Measurements from ENCODE around the gene PEAK1. TPM values are rescaled to one million over a fixed set of nuclear protein-coding genes. Genes with fewer than 3 reads are reported as not detected.

Gene PEAK1
- total RNA-seq, 4 donors from 2014 or later, result 14.5 to 31.1 (median 25.9) TPM

DNA sequence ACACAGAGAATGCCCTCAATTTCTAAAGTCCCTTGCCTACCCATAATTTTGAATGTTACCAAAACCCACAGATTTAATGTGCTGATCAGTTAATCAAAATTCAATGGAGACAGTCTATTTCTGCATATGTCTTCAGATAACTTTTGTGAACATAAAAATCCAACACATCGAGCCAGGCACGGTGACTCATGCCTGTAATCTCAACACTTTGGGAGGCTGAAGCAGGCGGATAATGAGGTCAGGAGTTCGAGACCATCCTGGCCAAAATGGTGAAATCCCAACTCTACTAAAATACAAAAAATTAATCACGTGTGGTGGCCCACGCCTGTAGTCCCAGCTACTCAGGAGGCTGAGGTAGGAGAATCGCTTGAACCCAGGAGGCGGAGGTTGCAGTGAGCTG, 49.3 kb downstream of the PEAK1 start:
- no peak for DNase-seq (ENCODE audit: low spot score in 2 of 2)
- Histone ChIP-seq H3K27me3 (no peaks in the 10 kb centered on the region), H3K4me3 (no peak overlapping the region), H3K9me3 (no peaks in the 10 kb centered on the region), H3K36me3 (no peaks in the 10 kb centered on the region), H3K4me1 (no peaks in the 10 kb centered on the region), H3K27ac (no peak overlapping the region)
- 89% methylated on average over 8 of the region's 8 CpGs for WGBS
- no peak for TF ChIP-seq EP300 (IDR thresholded peaks at IDR 0.05)
- no peak for TF ChIP-seq POLR2AphosphoS5 (IDR thresholded peaks at IDR 0.05)
- TF ChIP-seq, protein P1, sequence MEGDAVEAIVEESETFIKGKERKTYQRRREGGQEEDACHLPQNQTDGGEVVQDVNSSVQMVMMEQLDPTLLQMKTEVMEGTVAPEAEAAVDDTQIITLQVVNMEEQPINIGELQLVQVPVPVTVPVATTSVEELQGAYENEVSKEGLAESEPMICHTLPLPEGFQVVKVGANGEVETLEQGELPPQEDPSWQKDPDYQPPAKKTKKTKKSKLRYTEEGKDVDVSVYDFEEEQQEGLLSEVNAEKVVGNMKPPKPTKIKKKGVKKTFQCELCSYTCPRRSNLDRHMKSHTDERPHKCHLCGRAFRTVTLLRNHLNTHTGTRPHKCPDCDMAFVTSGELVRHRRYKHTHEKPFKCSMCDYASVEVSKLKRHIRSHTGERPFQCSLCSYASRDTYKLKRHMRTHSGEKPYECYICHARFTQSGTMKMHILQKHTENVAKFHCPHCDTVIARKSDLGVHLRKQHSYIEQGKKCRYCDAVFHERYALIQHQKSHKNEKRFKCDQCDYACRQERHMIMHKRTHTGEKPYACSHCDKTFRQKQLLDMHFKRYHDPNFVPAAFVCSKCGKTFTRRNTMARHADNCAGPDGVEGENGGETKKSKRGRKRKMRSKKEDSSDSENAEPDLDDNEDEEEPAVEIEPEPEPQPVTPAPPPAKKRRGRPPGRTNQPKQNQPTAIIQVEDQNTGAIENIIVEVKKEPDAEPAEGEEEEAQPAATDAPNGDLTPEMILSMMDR (IDR thresholded peaks at IDR 0.05), result no peak
- no peak for TF ChIP-seq POLR2A (IDR thresholded peaks at IDR 0.05)

- H3K4me3 ChIP-seq, result no peak overlapping the region
- H3K27ac ChIP-seq, result no peak overlapping the region
- no peak for DNase-seq (ENCODE audit: low spot score in 2 of 2)
- H3K36me3 ChIP-seq, result no peaks in the 10 kb centered on the region
- H3K4me1 ChIP-seq, result no peaks in the 10 kb centered on the region
- H3K9me3 ChIP-seq, result no peaks in the 10 kb centered on the region
- no peak for TF ChIP-seq EP300 (IDR thresholded peaks at IDR 0.05)
- no peak for TF ChIP-seq POLR2AphosphoS5 (IDR thresholded peaks at IDR 0.05)
- TF ChIP-seq POLR2A (IDR thresholded peaks at IDR 0.05), result no peak
- TF ChIP-seq, protein P1 (IDR thresholded peaks at IDR 0.05), result no peak
- 70% methylated on average over 4 of the region's 4 CpGs for WGBS
- H3K27me3 ChIP-seq, result no peaks in the 10 kb centered on the region
These were observed 50.7 kb downstream of the PEAK1 start for GRCh38 chr15:77369168-77369567.

- no peaks in the 10 kb centered on the region for H3K9me3 ChIP-seq
- H3K27me3 ChIP-seq, result no peaks in the 10 kb centered on the region
- H3K27ac ChIP-seq, result no peak overlapping the region
- no peak overlapping the region for H3K4me3 ChIP-seq
- no peak for DNase-seq (ENCODE audit: low spot score in 2 of 2)
- peaks cover 6% of the 10 kb centered on the region for H3K36me3 ChIP-seq
- TF ChIP-seq POLR2A (IDR thresholded peaks at IDR 0.05) (no peak), POLR2AphosphoS5 (IDR thresholded peaks at IDR 0.05) (no peak), EP300 (IDR thresholded peaks at IDR 0.05) (no peak)
- TF ChIP-seq, protein P1 (IDR thresholded peaks at IDR 0.05), result no peak
- H3K4me1 ChIP-seq, result no peaks in the 10 kb centered on the region
- WGBS, result 87% methylated on average over 2 of the region's 2 CpGs
These were observed 52.3 kb downstream of the PEAK1 start for GRCh38 chr15:77367631-77368030.

GRCh38 chr15:77361456-77361855, 58.4 kb downstream of the PEAK1 start:
- no peak overlapping the region for H3K4me3 ChIP-seq
- no peaks in the 10 kb centered on the region for H3K27me3 ChIP-seq
- WGBS, result 92% methylated on average over 1 of the region's 1 CpG
- TF ChIP-seq POLR2A (IDR thresholded peaks at IDR 0.05) (no peak), EP300 (IDR thresholded peaks at IDR 0.05) (no peak), POLR2AphosphoS5 (IDR thresholded peaks at IDR 0.05) (no peak)
- TF ChIP-seq, protein P1 (IDR thresholded peaks at IDR 0.05), result no peak
- no peak overlapping the region for H3K27ac ChIP-seq
- H3K9me3 ChIP-seq, result no peaks in the 10 kb centered on the region
- DNase-seq (ENCODE audit: low spot score in 2 of 2), result no peak
- H3K36me3 ChIP-seq, result peaks cover 6% of the 10 kb centered on the region
- no peaks in the 10 kb centered on the region for H3K4me1 ChIP-seq

- Histone ChIP-seq H3K27ac (no peak overlapping the region), H3K4me1 (peaks cover 1% of the 10 kb centered on the region), H3K4me3 (no peak overlapping the region), H3K27me3 (no peaks in the 10 kb centered on the region), H3K9me3 (no peaks in the 10 kb centered on the region), H3K36me3 (peaks cover 5% of the 10 kb centered on the region)
- WGBS, result 92% methylated on average over 5 of the region's 5 CpGs
- TF ChIP-seq POLR2AphosphoS5 (IDR thresholded peaks at IDR 0.05) (no peak), POLR2A (IDR thresholded peaks at IDR 0.05) (no peak), EP300 (IDR thresholded peaks at IDR 0.05) (no peak)
- TF ChIP-seq, protein P1 (IDR thresholded peaks at IDR 0.05), result no peak
- no peak for DNase-seq (ENCODE audit: low spot score in 2 of 2)
These were observed 61.2 kb downstream of the PEAK1 start for GRCh38 chr15:77358545-77359240.

Measured in suprapubic skin (tissue), 4 donors.